C1 segment of cervical spinal cord (tissue), 14 donors: Measurements from ENCODE around the gene NTNG1.
A peak's percentile ranks its signal among the peaks of the same experiment; 100 is the strongest.

Source experiments
- DNase-seq, 14 donors: peaks; one replicate each; lab custom pipeline; 2025; lab: John Stamatoyannopoulos, UW

NTNG1 gene

DNA sequence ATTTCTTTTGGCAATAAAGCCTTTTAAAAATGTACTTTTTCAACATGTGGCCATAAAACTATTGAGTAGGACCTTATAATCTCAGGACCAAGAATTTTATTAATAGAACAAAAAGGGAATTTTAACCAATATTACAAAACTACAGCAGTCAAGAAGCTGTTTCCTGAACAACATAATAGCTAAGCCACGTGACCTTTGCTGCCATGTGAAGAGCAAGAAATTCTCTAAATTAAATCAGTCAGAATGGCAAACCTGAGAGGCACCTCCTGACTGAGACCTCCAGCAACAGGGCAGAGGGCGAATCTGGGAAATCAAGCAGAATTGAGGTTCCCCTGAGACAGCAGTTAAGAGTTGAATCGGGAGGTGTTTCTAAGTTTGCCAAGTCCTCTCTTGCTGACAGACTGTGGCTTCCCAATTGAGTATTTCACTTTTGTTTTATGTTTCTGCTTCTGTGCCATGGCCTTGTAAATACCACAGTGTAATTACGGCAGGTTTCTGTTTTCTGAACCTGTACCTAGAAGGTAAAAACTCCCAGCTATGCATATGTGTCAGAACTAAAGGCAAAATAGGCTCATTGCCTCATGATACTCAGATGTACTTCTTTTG lies 358.4 kb downstream of the NTNG1 start:
- no peak for DNase-seq

DNA sequence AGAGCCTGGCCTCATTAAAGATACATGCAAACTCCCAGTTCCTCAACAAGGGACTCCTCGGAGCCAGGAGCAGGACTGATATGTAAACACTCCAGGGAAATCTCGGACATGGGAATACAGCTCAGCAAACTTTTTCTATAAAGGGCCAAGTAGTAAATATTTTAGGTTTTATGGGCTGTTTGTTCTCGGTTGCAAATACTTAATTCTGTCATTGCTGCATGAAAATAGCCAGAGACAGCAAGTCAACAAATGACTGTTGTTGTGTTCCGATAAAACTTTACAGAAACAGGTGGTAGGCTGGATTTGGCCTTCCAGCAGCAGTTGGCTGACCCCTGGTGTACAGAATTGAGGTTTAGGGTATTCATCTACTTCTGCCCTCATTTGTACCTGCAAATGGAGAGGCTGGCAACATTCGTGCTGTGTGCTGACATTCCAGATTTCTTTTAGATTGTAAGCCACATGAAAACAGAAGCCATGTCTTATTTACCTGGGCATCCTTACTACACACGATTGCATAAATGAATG lies 360.3 kb downstream of the NTNG1 start:
- no peak for DNase-seq

DNA sequence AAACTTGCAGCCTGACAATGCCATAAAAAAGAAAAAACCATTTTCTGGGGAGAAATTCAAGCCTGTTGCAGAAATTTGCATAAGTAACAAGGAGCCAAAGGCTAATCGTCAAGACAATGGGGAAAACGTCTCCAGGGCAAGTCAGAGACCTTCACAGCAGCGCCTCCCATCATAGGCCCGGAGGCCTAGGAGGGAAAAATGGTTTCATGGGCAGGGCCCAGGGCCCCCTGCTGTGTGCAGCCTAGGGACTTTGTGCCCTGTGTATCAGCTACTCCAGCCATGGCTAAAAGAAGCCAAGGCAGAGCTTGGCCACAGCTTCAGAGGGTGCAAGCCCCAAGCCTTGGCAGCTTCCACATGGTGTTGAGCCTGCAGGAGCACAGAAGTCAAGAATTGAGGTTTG lies 369.5 kb downstream of the NTNG1 start:
- DNase-seq: no peak

DNA sequence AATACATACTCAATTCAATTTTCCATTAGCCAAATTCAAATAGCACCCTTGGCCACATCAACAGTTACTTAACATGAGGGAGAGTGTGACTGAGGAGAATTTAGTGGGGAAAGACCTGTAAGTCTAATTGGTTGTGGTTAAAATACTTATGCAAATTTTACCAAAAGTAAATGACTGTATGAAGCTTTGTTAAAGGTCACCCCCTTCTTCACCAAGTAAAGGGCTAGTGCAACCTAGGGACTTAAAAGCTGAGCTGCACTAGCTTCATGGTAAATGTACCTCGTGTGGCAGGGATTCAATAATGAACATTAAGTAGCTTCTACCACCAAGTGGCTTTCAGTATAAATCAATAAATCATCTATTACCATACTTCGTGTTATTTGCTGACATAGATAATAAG lies 372.0 kb downstream of the NTNG1 start:
- DNase-seq: no peak

DNA sequence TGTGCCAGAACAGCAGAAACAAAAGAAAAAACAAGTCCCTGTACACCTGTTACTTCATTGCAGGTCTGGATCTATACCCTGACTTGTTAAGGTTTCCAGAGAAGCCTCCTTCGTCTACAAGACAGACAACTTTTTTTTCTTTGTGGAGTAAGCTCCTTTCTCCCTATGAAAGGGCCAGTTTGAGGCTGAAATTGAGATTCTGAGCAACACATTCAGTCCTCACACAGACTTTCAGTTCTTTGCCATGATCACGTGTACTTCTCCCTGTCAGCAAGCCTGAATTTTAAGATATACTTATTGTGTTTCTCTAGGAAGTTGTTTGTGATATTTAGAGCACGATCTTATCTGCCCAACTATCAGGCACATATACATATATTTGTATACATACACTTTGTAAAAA lies 374.0 kb downstream of the NTNG1 start:
- DNase-seq: no peak

DNA sequence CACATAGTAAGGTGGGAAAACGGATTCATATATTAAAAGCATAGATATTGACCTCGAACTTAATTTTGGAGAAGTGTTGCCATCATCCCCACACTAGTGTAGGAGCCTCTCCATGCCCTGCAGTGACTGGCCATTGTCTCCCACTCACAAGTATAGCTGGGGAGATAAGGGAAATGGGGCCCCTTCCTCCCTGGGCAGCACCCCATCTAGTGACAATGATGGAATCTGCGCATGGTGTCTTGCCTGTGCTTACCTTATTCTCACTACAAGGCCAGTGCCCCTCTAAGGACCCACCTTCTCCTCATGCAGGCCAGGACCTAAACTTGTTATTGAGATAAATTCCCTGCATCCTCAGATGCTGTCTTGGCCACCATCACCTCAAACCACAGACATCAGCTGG lies 374.9 kb downstream of the NTNG1 start:
- no peak for DNase-seq

DNA sequence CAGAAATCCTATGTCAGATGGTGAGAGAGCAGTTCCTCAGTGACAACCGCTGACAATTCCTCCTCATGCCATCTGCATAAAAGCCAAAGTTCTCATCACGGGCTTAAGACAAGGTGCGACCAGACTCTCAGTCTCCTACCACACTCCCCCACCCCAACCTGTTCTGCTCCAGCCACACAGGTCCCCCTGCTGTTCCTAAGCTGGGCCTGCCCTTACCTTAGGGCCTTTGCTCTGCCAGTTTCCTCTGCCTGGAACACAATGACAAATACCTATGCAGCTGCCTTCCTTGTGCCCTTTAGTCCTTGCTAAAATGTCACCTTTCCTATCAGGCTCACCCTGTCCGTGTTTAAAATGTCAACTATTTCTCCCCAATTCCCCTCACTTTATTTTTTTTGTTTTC lies 382.2 kb downstream of the NTNG1 start:
- DNase-seq: peak in 1 of 14 donors; percentile 14

DNA sequence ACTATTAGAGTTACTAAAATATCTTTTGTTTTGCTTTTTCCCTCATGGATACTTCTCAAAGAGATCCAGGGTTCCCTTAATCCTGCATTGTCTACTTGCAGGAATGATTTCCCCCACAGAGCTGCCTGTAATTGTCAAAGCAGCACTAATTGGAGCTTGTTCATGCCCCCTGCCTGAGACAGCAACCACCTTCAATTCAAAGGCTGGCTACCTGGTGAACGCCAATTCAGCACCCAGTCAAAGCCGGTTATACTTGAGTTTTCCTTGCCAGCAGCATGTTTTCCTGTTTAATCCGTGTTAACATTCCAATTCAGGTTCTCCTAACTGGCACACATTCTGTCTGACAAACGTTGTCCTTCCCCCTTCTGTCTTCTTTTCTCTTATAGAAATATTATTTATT lies 382.9 kb downstream of the NTNG1 start:
- no peak for DNase-seq

DNA sequence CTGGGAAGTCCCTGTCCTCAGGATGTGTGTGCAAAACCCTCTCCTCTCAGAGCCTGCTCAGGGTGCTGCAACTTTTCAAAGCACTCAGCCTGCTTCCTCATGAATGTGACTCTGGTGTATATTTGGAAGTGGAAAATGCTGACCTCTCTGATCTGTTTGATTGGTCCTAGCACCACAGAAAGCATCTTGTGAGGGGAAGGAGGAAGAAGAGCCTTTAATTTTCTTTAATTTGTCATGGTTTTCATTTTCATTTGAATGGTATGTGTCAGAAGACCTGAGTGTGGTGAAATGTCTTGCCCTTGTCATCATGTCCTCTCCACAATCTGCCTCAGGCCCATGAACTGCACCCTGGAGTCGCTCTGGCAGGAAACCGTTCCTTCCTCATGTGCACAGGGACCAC lies 383.5 kb downstream of the NTNG1 start:
- DNase-seq: no peak

DNA sequence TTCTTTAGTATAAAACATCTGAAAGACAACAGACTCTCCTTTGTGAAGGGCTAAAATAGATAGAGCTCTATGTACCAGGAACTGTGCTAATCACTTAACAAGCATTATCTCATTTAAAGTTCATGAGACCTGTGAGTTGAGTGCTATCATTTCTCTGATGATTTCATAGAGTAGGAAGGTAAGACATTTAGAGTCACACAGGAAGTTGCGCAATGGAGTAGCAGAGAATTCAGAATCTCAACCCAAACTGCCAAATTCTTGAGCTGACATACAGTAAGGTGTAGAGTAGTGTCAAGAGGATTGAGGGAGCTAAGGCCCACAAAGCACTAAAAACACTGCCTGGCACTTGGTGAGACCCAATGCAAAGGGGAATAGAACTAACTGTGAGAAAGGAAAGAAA lies 384.3 kb downstream of the NTNG1 start:
- DNase-seq: no peak

DNA sequence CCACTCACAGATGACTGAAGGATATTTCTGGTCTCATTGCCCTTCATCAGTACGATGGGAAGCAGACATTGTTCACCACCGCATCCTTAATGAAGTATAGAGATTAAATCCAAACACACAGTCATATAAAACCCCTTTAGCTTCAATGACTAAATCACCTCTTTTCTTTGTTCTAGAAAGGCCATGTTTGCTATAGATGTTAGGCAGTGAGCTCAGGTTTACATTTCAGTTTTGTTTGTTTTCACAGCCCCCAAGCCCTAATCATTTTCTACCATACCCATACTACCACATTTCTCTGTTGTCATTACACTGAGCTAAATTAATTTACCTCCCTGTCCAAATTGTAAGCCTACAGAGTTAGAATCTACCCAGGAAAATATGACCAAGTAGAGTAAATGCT lies 385.1 kb downstream of the NTNG1 start:
- DNase-seq: no peak

DNA sequence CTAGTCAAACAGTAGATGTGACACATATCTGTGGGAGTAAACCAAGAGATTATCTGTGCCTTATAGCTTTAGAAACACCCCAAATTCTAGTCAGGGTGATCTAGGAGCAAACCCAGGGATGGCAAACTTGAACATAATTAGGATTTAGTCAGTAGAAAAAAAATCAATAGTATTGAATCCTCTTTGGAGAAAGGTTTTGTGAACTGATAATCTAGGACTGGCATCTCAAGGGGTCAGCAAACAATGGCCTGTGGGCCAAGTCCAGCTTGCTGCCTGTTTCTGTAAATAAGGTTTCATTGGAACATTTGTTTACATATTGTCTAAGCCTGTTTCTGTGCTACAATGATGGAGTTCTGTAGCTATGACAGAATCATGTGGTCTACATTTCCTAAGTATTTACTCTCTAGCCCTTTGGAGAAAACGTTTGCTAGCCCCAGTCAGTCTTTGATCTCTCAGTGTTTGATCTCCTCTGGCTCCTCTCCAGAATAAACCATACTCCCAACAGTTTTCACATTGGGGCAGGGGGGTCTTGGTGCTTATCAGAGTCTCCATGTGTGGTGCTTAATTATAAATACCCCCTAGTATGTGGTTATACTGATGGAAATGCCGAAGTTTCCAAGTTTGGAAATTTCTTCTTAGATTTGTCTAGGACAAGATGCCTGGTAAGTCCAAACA lies 385.8 kb downstream of the NTNG1 start:
- DNase-seq: no peak

DNA sequence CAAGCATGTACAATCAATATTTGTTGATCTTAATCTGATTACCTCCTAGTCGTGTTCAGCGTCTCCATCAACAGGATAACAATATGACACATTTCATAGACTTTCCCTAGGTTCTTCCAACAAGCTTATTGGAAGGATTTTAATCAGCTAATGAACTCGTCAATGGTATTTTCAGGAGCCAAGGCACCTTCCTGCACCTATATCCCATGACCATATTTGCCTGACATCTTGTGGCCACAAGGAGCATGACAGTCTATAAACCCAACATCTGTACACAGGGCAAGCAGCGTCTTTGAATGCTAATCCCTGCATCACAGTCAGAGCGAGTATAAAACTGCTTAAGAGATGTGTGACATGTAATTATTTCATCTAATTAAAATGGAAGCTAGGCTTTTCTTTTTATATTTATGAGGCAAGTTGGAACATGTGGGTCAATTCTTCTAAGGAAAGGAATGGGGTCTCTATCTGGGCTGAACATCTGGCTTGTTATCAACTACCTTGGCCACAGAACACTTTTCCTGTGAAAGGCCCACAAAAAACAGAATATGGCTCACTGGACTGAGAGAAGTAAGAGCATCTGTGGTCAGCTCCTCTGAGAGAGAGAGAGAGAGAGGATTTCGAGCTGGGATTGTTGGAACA lies 388.8 kb downstream of the NTNG1 start:
- DNase-seq: peak in 1 of 14 donors; percentile 9

DNA sequence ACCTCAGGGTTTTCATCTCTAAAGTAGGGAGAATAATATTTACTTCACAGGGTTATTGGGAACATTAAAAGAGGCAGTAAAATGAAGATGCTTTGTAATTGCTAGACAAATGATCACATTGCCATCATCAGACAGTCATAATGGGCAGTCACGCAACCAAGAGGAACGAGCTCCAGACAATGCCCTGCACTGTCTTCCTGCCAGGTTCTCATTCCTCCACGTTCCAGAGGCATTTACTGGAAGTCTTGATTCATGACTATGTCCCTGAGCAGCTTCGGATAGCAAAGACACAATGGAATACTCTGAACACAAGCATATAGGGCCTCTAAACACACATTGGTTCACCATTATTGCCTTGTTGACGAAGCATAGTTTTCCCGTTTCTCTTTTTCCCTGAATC lies 389.7 kb downstream of the NTNG1 start:
- no peak for DNase-seq

DNA sequence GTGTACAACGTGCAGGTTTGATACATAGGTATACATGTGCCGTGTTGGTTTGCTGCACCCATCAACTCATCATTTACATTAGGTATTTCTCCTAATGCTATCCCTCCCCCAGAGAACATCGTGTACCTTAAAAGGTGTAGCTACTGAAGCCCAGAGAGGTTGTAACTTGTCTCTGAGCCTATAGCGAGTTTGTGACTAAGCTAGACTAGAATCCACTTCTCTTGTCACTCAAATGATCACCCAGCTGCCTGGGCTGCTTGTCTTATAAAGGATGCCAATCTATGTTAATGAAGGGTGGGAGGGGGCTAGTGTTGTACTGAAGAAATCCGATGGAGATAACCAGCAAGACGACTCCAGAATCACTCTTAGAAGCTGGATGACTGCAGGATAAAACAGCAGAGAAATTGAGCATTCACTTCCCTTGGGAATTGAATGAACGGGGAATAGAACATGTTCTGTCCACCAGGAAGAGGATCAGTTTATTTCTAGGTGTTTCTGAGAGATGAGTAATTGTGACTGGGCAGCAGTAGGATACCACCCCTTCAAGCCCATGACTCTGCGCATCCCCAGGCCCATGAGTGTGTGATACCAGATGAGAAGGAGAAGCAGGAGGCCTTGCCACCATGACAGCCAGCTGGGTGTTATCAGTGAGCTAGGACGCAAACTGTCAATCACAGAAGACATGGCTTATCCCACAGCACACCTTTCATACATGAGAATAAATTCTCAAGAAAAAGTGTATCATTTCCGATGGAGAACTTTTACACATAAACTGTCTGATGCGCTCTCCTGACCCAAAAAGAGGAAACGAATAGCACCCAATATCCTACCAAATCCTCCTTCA lies 390.4 kb downstream of the NTNG1 start:
- DNase-seq: no peak

DNA sequence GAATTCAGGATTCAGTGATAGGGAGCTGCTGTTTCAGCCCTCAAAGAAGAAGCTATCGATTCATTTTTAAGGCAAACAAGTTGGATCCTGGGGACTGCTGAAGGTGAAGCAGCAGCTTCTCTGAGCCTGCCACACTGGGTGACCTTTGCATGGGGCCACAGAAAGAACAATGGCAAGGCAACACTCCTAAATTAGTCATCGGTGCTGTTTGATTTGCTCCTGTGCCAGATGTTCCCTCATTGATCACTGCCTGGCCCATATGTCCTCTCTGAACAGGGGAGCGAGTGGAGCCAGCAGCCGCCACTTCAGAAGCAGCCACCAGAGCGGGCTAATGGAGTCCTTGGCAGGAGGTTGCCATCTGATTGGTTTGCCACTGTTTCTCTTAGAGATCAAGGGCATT lies 391.5 kb downstream of the NTNG1 start:
- DNase-seq: no peak
